Testis (tissue), 3 donors: ENCODE results near the gene TPCN1. TPM values are rescaled to one million over a fixed set of nuclear protein-coding genes. Genes with fewer than 3 reads are reported as not detected.

Experiments
- DNase-seq: peaks from one replicate; pipeline ENCODE4 v3.0.0-alpha.2; 2019
- H3K27ac ChIP-seq, 2 donors: fragments of 200-600 bp; sonication (generic); one replicate each; pipeline ENCODE4 v1.5.1; 2019
- H3K27me3 ChIP-seq: fragments of 200-600 bp; sonication (generic); one replicate; pipeline ENCODE4 v1.5.1; 2019
- H3K36me3 ChIP-seq: fragments of 200-600 bp; sonication (generic); one replicate; pipeline ENCODE4 v1.5.1; 2017; ENCODE audit warnings: low read depth; ENCODE audit errors: missing control alignments
- H3K4me1 ChIP-seq: fragments of 200-600 bp; sonication (generic); one replicate; pipeline ENCODE4 v1.5.1; 2019
- H3K4me3 ChIP-seq, 2 donors: fragments of 200-600 bp; sonication (generic); one replicate each; pipeline ENCODE4 v1.5.1; 2017 to 2019
- H3K9me3 ChIP-seq: fragments of 200-600 bp; sonication (generic); one replicate; pipeline ENCODE4 v1.5.1; 2017
- POLR2A ChIP-seq: fragments of 450-650 bp; IDR thresholded peaks from one replicate; pipeline ENCODE4 v1.6.1; 2017; ENCODE audit warnings: antibody characterized with exemption, mild to moderate bottlenecking, moderate library complexity
- WGBS, 2 donors: methylation state at CpG; one replicate each; pipeline ENCODE4 v1.1.5; 2018; 5-methylcytosine and 5-hydroxymethylcytosine counted together
- intact Hi-C: fragments of 100-400 bp; cut with DNase I; formaldehyde crosslinking; loops from one replicate; pipeline ENCODE4 v1.15.1; 2023; ENCODE audit warnings: low total_unique reads
- polyA plus RNA-seq: library from polyadenylated mRNA; stranded (reverse); fragments of 350-450 nt; fragmentation: Illumina TruSeq; extraction: RNeasy Lipid Tissue Mini Kit (QIAGEN cat#74804); gene quantifications from one replicate; pipeline ENCODE4 v1.2.3, GENCODE V29; 2014; ENCODE audit warnings: low read depth, low replicate concordance; ENCODE audit not compliant: insufficient read depth
- total RNA-seq, 2 donors: library from RNA; depleted of rRNA; stranded (reverse); fragments of >200 nt; gene quantifications; one replicate each; pipeline ENCODE4 v1.2.3, GENCODE V29; 2016
- TF ChIP-seq, protein P1 (sequence below), 3 experiments: fragments of 450-650 bp in 2 of 3; fragments of 200-600 bp in 1 of 3; sonication (generic) in 1 of 3; IDR thresholded peaks; one replicate each; pipeline ENCODE4 v1.5.1; 2016 to 2019; ENCODE audit warnings: antibody characterized with exemption in 3 of 3, mild to moderate bottlenecking in 2 of 3, moderate library complexity in 1 of 3

Gene TPCN1
- total and polyA plus RNA-seq, 3 donors from 2014 or later, result 33.4 to 73.0 (median 48.7) TPM

DNA sequence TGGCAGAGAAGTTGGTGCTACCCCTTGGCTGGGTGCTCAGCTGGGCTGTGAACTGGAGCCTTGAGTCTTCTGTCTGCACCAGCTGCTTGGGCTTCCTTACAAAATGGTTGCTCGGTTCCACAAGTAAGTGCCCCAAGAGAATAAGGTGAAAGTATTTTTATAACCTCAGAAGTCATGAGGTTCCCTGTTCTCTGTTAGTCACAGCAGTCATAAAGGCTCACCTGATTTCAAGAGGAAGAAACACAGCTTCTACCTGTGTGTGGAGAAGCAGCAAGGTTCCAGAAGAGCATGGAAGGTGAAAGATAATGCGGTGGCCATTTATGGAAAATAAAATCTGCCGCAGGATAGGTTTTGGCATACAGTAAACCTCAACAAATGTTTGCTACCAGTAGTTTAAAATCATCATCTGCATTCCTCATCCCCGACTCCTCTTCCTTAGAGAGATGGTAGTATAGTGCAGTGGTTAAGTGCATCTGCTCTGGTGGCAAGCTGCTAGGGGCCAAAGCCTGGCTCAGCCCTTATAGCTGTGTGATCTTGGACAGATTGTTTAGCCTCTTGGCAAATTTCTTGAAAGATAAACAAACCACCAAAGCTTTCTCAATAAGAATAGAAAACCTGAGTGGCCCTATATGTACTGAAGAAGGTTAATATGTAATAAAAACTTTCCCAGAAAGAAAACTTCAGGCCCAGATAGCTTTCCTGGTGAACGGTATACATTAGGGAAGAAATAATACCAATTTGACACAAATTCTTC lies 32.4 kb downstream of the TPCN1 start:
- Histone ChIP-seq H3K27me3 (no peaks in the 10 kb centered on the region), H3K27ac (no peak overlapping the region), H3K4me3 (no peak overlapping the region), H3K9me3 (no peaks in the 10 kb centered on the region), H3K4me1 (no peaks in the 10 kb centered on the region), H3K36me3 (no peaks in the 10 kb centered on the region)
- intact Hi-C loops, result no loop called here
- no peak for TF ChIP-seq POLR2A
- TF ChIP-seq, protein P1, sequence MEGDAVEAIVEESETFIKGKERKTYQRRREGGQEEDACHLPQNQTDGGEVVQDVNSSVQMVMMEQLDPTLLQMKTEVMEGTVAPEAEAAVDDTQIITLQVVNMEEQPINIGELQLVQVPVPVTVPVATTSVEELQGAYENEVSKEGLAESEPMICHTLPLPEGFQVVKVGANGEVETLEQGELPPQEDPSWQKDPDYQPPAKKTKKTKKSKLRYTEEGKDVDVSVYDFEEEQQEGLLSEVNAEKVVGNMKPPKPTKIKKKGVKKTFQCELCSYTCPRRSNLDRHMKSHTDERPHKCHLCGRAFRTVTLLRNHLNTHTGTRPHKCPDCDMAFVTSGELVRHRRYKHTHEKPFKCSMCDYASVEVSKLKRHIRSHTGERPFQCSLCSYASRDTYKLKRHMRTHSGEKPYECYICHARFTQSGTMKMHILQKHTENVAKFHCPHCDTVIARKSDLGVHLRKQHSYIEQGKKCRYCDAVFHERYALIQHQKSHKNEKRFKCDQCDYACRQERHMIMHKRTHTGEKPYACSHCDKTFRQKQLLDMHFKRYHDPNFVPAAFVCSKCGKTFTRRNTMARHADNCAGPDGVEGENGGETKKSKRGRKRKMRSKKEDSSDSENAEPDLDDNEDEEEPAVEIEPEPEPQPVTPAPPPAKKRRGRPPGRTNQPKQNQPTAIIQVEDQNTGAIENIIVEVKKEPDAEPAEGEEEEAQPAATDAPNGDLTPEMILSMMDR (IDR thresholded peaks at IDR 0.05), result no peak
- 93 to 98% methylated on average over 5 of the region's 5 CpGs for WGBS, 2 donors
- no peak for DNase-seq

DNA sequence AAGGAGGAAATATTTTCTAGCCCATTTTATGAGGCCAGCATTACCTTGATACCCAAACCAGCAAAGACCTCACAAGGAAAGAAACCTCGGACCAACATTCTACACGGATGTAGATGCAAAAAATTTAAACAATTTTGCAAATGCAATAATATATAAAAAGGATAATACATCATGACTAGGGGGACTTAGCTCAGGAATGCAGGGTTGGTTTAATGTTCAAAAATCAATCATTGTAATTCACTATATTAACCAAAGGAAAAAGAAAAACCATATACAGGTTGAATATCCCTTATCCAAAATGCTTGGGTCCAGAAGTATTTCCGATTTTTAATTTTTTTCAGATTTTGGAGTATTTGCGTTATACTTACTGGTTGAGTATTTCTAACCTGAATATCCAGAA lies 33.0 kb downstream of the TPCN1 start:
- WGBS, 2 donors, result 92 to 98% methylated on average over 4 of the region's 4 CpGs
- no peak overlapping the region for H3K27ac ChIP-seq
- intact Hi-C loops, result no loop called here
- H3K4me3 ChIP-seq, result no peak overlapping the region
- H3K4me1 ChIP-seq, result no peaks in the 10 kb centered on the region
- TF ChIP-seq, protein P1 (IDR thresholded peaks at IDR 0.05), result no peak
- no peak for TF ChIP-seq POLR2A
- no peaks in the 10 kb centered on the region for H3K9me3 ChIP-seq
- DNase-seq, result no peak
- H3K36me3 ChIP-seq, result no peaks in the 10 kb centered on the region
- no peaks in the 10 kb centered on the region for H3K27me3 ChIP-seq

DNA sequence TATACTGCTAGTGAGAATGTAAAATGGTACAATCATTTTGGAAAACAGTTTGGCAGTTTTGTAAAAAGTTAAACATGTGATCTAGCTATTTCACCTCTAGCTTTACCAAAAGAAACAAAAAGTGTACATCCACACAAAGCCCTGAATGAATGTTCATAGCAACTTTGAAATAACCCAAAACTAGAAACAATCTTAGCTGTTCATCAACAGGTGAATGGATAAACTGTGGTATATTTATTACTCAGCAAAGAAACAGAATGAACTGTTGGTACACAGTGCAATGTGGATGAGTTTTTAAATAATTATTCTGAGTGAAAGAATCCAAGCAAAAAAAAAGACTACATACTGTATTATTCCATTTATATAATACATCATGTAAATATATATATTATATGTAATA lies 36.3 kb downstream of the TPCN1 start:
- no peak for DNase-seq
- peaks cover 18% of the 10 kb centered on the region for H3K4me1 ChIP-seq
- no peaks in the 10 kb centered on the region for H3K27me3 ChIP-seq
- TF ChIP-seq POLR2A, result no peak
- TF ChIP-seq, protein P1 (IDR thresholded peaks at IDR 0.05), result no peak
- intact Hi-C loops, result no loop called here
- H3K36me3 ChIP-seq, result no peaks in the 10 kb centered on the region
- no peak overlapping the region for H3K27ac ChIP-seq
- no peak overlapping the region for H3K4me3 ChIP-seq
- H3K9me3 ChIP-seq, result no peaks in the 10 kb centered on the region

DNA sequence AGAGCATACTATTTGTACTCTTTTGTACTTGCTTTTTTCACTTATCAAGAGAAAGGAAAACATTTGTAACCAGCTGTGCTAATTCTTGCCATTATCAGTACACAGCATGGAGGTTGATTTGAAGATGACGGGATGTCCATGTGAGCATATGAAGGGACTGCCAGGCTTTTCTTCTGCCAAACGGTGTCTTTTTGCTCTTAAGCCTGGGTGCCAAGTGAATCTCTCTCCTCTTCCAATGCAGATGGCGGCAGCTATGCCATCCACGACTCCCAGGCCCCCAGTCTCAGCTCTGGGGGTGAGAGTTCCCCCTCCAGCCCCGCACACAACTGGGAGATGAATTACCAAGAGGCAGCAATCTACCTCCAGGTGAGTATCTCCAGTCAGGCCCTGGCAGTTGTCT lies 38.9 kb downstream of the TPCN1 start:
- intact Hi-C loops, result no loop called here
- Histone ChIP-seq H3K9me3 (no peaks in the 10 kb centered on the region), H3K4me1 (peaks cover 24% of the 10 kb centered on the region), H3K27ac (peak overlapping the region; percentile 2 to 70), H3K4me3 (no peak overlapping the region), H3K27me3 (no peaks in the 10 kb centered on the region), H3K36me3 (no peaks in the 10 kb centered on the region)
- WGBS, 2 donors, result 44 to 71% methylated on average over 5 of the region's 5 CpGs
- TF ChIP-seq, protein P1 (IDR thresholded peaks at IDR 0.05), result no peak
- no peak for TF ChIP-seq POLR2A
- no peak for DNase-seq
